Measurements from ENCODE around the gene ANKRD6.

- TF ChIP-seq CTCF (IDR thresholded peaks at IDR 0.05) (no peak), POLR2A (IDR thresholded peaks at IDR 0.05) (no peak)
Measured at GRCh38 chr6:89670935-89671565, 238.1 kb downstream of the ANKRD6 start.

Measured in heart left ventricle (tissue), 13 donors.